Prostate gland (tissue), 2 donors: ENCODE data around the gene DST.

Source experiments
- CTCF ChIP-seq, 4 experiments: fragments of 200-600 bp in 2 of 4; fragments of 450-650 bp in 2 of 4; sonication (generic) in 2 of 4; IDR thresholded peaks; 1 replicate in 3 of 4; 2 replicates in 1 of 4; pipeline ENCODE4 v1.5.1; 2016 to 2019; ENCODE audit warnings: antibody characterized with exemption in 4 of 4, mild to moderate bottlenecking in 2 of 4, moderate library complexity in 2 of 4
- POLR2A ChIP-seq: fragments of 450-650 bp; IDR thresholded peaks from one replicate; pipeline ENCODE4 v1.6.1; 2016; ENCODE audit warnings: antibody characterized with exemption, mild to moderate bottlenecking

- TF ChIP-seq CTCF (IDR thresholded peaks at IDR 0.05): no peak
- no peak for TF ChIP-seq POLR2A
Observed at GRCh38 chr6:56444855-56445254, 197.8 kb downstream of the DST start.
